Activated naive CD4-positive, alpha-beta T cell treated with anti-CD3 and anti-CD28 coated beads, Interleukin-2, amount 50 U/mL, for 24 hours (primary cell): ENCODE measurements around the gene KDM5C.
A peak's percentile ranks its signal among the peaks of the same experiment; 100 is the strongest.

Source experiments
- H3K27ac Mint-ChIP-seq: one replicate; pipeline ENCODE4 v1.8.0; 2021; ENCODE audit warnings: mild to moderate bottlenecking, mixed read lengths
- H3K27me3 Mint-ChIP-seq: one replicate; pipeline ENCODE4 v1.8.0; 2021; ENCODE audit warnings: mixed read lengths
- H3K36me3 Mint-ChIP-seq: one replicate; pipeline ENCODE4 v1.8.0; 2021; ENCODE audit warnings: mixed read lengths
- H3K4me1 Mint-ChIP-seq: one replicate; pipeline ENCODE4 v1.8.0; 2021; ENCODE audit warnings: mixed read lengths
- H3K4me3 Mint-ChIP-seq: one replicate; pipeline ENCODE4 v1.8.0; 2021; ENCODE audit warnings: mild to moderate bottlenecking, mixed read lengths
- H3K9me3 Mint-ChIP-seq: one replicate; pipeline ENCODE4 v1.8.0; 2021; ENCODE audit warnings: mixed read lengths

KDM5C gene

DNA sequence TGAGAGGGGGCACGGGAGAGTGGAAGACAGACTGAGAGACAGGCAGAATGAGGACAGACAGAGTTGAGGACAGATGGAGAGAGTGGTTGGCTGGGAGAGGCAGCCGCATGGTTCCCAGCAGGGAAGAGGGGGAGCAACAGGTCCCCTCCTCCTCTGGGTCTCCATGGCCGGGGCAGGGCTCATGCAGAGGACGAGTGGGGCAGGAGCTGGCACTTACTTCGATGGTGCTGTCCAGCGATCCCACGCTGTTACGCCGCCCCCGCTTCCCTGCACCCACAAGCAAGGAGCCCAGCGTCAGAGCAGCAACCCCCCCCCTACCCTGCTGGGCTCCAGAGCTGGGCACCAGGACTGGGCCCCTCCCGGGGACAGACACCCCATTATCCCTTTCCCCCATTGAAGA is 10.6 kb upstream of the KDM5C start:
- no peaks in the 10 kb centered on the region for H3K4me1 Mint-ChIP-seq
- H3K36me3 Mint-ChIP-seq, result no peaks in the 10 kb centered on the region
- peak overlapping the region; percentile 72 for H3K27ac Mint-ChIP-seq
- no peaks in the 10 kb centered on the region for H3K9me3 Mint-ChIP-seq
- no peak overlapping the region for H3K4me3 Mint-ChIP-seq
- no peaks in the 10 kb centered on the region for H3K27me3 Mint-ChIP-seq

DNA sequence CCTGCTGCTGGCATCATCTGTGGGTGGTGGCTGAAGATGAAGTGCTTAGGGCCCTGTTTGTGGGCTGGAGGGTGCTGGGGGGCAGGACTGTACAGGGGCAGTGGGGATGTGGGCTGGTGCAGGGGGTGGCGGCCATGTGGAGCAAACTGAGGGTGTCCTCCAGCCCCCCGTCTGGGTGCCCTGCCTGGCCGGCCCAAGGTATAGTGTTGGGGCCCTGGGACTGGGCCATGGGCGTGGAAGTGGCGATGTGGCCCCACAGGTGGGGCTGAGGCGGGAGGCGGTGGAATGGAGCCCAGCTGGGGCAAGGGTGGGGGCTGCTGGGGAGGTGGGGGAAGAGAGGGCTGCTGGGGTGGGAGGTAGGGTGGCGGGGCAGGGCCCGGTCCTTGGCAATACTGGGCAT is 9.5 kb upstream of the KDM5C start:
- Mint-ChIP-seq H3K9me3 (no peaks in the 10 kb centered on the region), H3K36me3 (no peaks in the 10 kb centered on the region), H3K27ac (no peak overlapping the region), H3K4me3 (no peak overlapping the region), H3K4me1 (no peaks in the 10 kb centered on the region), H3K27me3 (no peaks in the 10 kb centered on the region)

DNA sequence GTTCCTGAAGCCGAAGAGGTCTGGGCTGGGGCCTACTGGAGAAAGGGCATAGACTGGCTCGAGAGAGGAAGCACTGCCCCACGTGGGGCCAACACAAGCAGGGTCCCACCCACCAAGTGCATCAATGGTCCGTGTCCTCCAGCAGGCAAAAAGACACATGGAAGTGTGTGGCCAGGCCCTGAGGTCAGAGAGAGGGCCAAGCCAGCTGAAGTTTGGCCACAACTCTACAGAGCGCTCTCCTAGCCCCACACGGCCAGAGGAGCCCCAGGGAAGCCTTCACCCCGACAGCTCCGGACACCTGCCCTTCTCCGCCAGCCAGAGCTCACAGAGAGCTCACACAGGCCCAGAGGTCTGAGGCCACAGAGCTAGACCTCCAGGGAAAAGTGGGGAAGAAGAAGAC is 8.5 kb upstream of the KDM5C start:
- no peaks in the 10 kb centered on the region for H3K27me3 Mint-ChIP-seq
- H3K27ac Mint-ChIP-seq, result no peak overlapping the region
- H3K4me3 Mint-ChIP-seq, result no peak overlapping the region
- no peaks in the 10 kb centered on the region for H3K9me3 Mint-ChIP-seq
- H3K4me1 Mint-ChIP-seq, result no peaks in the 10 kb centered on the region
- H3K36me3 Mint-ChIP-seq, result no peaks in the 10 kb centered on the region

DNA sequence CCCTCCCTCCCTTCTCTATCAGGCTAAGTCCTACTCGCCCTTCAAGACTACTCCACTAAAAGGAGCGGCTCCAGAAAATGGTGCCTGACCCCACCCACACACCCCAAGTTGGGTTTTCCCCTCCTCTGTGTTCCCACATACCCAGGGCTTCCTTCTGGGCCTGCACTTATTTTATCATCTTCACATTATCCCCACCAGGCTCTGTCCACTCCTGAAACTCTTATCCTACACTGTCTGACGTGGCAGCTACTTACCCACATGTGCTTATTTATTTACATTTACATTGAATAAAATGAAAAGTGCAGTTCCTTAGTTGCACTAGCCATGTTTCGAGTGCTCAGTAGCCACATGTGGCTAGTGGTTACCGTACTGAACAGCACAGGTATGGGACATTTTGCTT is 5.1 kb upstream of the KDM5C start:
- no peaks in the 10 kb centered on the region for H3K9me3 Mint-ChIP-seq
- H3K36me3 Mint-ChIP-seq, result no peaks in the 10 kb centered on the region
- peaks cover 6% of the 10 kb centered on the region for H3K4me1 Mint-ChIP-seq
- H3K4me3 Mint-ChIP-seq, result no peak overlapping the region
- H3K27me3 Mint-ChIP-seq, result no peaks in the 10 kb centered on the region
- no peak overlapping the region for H3K27ac Mint-ChIP-seq

DNA sequence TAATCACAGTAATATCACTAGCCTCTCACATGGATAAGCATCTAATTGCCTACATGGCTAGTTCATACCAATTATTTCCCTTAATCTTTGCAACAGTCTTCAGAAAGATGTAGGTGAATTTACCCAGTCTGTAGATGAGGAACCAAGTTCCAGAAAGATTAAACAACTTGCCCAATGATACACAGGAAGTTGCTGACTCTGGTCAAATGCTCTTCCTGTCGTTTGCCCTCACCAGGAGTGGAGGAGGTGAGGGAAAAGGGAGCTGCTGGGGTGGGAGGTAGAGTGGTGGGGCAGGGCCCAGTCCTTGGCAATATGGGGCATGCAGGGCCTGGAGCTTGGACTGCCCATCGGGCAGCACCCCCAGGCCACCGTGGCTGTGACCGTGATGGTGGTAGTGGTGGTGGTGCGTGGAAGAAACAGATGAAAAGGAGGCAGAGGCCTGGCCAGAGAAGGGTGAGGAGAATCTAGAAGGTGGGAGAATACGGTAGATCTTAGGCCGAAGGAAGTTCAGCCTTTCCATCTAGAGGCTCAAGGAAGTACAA is 2.3 kb upstream of the KDM5C start:
- H3K4me1 Mint-ChIP-seq, result peaks cover 17% of the 10 kb centered on the region
- no peak overlapping the region for H3K4me3 Mint-ChIP-seq
- H3K36me3 Mint-ChIP-seq, result peaks cover 4% of the 10 kb centered on the region
- H3K27me3 Mint-ChIP-seq, result no peaks in the 10 kb centered on the region
- no peaks in the 10 kb centered on the region for H3K9me3 Mint-ChIP-seq
- no peak overlapping the region for H3K27ac Mint-ChIP-seq

DNA sequence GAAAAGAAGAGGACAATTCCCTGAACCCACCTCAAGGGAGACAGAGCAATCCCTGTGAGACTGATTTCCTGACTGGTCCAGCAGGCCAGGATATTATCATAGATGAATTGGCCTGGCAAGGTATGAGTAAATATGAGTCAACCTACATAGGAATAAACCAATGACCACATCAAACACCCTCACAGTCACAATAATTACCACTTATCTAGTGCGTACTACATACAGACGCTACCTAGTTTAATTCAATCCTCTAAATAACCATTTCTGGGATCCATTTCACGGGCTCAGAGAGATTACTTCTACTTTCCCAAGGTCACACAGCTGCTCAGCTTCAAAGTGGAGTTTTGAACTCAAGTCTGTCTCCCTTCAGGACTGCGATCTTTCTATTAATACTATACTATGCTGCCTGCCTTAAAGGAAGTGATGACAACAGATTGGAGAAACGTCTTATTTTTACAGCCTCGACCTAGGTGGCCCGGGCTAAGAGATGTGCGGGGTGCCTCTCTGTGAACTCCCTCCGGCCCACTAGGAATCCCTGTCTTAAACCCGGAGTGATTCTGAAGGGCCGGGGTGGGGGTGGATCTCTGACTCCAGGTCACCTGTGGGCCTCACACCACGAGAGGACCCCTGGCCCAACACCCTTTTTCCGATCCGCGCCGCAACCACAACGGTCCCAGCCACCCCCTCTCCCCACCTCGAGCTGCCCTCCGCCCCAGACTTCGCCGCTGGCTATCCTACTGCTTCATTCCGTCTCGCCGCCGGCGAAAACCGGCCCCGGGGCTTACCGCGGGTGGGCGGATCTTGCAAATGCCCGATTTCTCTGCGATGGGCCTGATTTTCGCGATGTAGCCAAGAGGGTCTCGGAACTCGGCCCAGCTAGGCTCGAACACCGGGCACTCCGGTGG is 800 bp downstream of the KDM5C start:
- peaks cover 4% of the 10 kb centered on the region for H3K36me3 Mint-ChIP-seq
- H3K4me1 Mint-ChIP-seq, result peaks cover 28% of the 10 kb centered on the region
- peak overlapping the region; percentile 97 for H3K4me3 Mint-ChIP-seq
- peak overlapping the region; percentile 100 for H3K27ac Mint-ChIP-seq
- no peaks in the 10 kb centered on the region for H3K27me3 Mint-ChIP-seq
- H3K9me3 Mint-ChIP-seq, result no peaks in the 10 kb centered on the region

DNA sequence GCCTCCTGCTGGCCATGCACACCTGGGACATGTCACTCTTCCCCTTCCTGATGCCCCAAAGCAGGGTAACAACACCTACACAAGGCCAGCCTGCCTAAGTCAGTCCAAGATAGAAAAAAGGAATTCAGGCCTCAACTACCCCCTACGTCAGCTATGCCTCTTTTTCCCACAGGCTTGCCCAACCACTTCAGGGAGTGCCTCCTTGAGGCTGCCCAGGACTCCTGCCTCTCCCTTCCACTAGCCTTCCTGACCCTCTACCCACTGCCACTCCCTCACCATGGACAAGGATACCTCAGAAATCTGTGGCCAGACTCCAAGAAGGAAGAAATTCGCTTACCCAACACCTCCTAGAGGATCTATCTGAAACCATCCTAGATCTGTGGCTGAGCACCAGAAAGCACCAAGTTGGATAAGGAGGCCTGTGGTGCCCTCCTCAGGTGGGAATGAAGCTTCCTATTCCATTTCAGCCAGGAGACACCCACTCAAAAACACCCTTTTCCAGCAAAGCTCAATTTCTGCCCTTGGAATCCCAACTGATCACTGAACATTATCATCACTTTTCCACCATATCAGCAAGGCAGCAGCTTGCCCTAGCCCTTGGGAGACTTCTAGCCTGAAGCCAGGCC is 1.8 kb downstream of the KDM5C start:
- H3K4me3 Mint-ChIP-seq, result peak overlapping the region; percentile 97
- H3K36me3 Mint-ChIP-seq, result peaks cover 4% of the 10 kb centered on the region
- peaks cover 28% of the 10 kb centered on the region for H3K4me1 Mint-ChIP-seq
- peak overlapping the region; percentile 68 for H3K27ac Mint-ChIP-seq
- H3K27me3 Mint-ChIP-seq, result no peaks in the 10 kb centered on the region
- no peaks in the 10 kb centered on the region for H3K9me3 Mint-ChIP-seq

DNA sequence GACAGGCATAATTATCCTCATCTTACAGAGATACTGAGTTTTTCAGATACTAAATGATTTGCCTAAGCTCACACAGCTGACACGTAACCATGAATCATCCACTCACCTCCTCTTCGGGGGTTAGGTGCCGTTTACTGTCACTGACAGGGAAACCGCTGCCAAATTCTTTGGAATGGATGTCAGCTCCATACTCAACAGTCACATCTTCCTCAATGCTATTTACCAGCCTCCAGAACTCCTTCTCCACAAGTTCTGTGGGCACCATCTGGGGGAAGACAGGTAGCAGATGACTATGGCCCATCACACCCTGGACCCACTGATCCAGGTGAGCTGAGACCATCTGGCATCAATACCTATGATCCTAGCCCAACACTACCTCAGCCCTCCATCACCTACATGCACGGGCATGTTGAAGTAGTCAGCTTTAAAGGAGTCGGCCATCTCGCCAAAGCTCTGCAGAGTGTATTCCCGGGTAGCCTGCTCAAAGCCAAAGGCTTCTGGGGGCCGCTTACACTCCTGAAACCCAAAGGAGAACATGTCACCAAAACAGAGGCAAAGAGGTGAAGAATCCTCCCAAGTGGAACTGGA is 13.5 kb downstream of the KDM5C start:
- H3K27ac Mint-ChIP-seq, result no peak overlapping the region
- no peaks in the 10 kb centered on the region for H3K9me3 Mint-ChIP-seq
- H3K27me3 Mint-ChIP-seq, result no peaks in the 10 kb centered on the region
- no peak overlapping the region for H3K4me3 Mint-ChIP-seq
- H3K4me1 Mint-ChIP-seq, result no peaks in the 10 kb centered on the region
- H3K36me3 Mint-ChIP-seq, result peaks cover 8% of the 10 kb centered on the region

DNA sequence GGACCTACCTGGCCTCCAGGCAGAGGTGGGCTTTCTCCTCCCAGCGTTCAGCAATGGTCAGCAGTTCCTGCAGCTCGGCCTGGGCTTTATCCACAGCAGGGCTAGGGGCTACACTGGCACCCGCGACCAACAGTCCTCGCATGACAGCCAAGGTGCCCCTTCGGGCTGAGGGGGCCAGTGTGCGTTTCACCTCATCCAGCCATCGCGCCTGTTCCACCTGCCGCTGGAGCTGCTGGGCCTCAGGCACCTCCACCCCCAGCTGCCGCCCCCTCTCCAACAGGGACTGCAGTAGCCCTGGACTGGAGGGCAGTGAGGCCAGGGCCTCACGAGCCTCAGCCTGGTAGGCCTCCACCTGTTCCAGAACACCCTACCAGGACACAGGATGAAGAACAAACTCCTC is 28.3 kb downstream of the KDM5C start:
- Mint-ChIP-seq H3K27ac (no peak overlapping the region), H3K36me3 (peaks cover 3% of the 10 kb centered on the region), H3K4me1 (no peaks in the 10 kb centered on the region), H3K27me3 (no peaks in the 10 kb centered on the region), H3K4me3 (no peak overlapping the region), H3K9me3 (no peaks in the 10 kb centered on the region)

DNA sequence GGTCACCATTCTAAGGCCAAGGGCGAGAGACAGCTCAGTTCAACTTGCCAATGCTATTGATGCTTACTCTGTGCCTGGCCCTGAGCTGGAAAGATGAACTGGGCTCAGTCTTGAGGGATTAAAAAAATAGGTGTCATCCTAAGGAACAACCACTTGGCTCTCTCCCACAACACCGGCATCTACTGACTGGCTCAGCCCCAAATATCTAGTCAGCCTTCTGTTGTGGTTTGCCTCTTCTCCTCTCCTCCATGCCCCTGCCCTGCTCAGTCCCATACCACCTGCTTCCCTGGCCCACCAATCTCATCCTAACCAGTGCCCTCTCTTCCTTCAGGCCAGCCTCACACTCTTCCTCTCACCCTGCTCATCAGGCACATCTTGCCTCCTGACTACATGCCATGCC is 29.6 kb downstream of the KDM5C start:
- no peaks in the 10 kb centered on the region for H3K4me1 Mint-ChIP-seq
- H3K9me3 Mint-ChIP-seq, result no peaks in the 10 kb centered on the region
- H3K27ac Mint-ChIP-seq, result peak overlapping the region; percentile 41
- H3K27me3 Mint-ChIP-seq, result no peaks in the 10 kb centered on the region
- peaks cover 3% of the 10 kb centered on the region for H3K36me3 Mint-ChIP-seq
- H3K4me3 Mint-ChIP-seq, result no peak overlapping the region

DNA sequence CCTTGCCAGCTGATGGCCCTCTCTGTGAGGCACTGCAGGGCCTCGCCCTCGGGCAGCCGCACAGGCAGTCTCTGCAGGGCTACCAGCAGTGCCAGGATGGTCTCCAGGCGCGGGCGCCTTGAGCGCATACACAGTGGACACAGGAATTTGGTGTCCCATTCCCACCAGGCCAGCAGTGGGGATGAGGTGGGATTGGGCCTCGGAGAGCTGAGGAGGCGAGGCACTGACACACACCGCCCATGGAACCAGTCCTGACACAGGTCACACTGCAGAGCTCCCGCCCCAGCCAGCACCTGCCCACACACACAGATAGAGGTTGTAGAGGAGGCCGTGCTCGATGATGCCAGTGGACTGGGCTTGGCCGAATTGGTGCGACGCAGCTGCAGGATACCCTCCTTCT is 30.7 kb downstream of the KDM5C start:
- H3K9me3 Mint-ChIP-seq, result no peaks in the 10 kb centered on the region
- H3K4me1 Mint-ChIP-seq, result no peaks in the 10 kb centered on the region
- H3K4me3 Mint-ChIP-seq, result no peak overlapping the region
- H3K27me3 Mint-ChIP-seq, result no peaks in the 10 kb centered on the region
- peaks cover 3% of the 10 kb centered on the region for H3K36me3 Mint-ChIP-seq
- no peak overlapping the region for H3K27ac Mint-ChIP-seq

DNA sequence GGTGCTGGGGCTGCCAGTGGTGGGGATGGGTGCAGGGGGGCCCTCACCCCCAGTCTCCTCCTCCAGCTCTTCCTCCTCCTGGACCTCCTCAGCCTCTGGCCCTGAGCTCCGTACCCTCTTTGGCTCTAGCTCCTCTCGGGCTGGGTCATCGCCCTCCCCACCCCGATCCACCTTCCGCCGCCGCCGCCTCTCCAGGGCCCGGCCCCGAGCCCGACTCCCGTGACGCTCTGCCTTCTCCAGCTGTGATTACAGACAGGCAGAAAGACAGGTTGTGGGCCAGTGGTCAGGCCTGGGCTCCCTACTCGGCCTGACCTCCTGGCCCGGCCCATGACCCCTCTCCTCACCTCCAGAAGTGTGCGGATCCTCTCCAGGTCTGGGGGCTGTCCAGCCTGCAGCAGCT is 31.9 kb downstream of the KDM5C start:
- no peaks in the 10 kb centered on the region for H3K9me3 Mint-ChIP-seq
- peaks cover 1% of the 10 kb centered on the region for H3K36me3 Mint-ChIP-seq
- peaks cover 6% of the 10 kb centered on the region for H3K4me1 Mint-ChIP-seq
- H3K4me3 Mint-ChIP-seq, result no peak overlapping the region
- no peak overlapping the region for H3K27ac Mint-ChIP-seq
- no peaks in the 10 kb centered on the region for H3K27me3 Mint-ChIP-seq

DNA sequence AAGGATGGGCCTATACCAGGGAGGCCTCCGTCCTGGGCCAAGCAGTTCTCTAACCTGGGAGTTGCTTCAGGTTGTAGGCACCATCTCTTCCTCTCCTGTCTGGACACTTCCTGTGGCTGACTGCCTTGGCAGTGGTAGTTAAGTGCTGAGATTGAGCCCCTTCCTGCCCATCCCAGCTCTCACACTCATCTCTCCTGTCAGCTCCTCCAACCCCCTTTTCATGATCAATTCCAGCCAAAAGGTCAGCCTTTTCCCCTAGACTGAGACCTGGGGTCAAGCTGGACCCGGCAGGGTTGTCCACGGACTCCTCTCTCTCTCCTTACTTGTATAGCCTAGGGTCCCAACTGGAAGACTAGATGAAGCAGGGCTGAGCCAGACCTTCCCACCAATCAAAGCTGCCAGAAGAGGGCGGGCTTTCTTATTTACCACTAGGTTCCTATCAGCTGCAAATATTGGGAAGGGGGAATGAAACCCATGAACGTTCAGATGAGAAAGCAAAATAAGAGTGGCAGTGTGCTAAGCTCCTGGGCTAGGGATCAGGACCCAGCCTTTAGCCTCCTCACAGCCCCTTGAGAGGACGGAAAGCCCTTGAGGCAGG is 34.5 kb downstream of the KDM5C start:
- Mint-ChIP-seq H3K4me3 (no peak overlapping the region), H3K27me3 (no peaks in the 10 kb centered on the region), H3K27ac (no peak overlapping the region), H3K9me3 (no peaks in the 10 kb centered on the region), H3K36me3 (no peaks in the 10 kb centered on the region), H3K4me1 (peaks cover 18% of the 10 kb centered on the region)

DNA sequence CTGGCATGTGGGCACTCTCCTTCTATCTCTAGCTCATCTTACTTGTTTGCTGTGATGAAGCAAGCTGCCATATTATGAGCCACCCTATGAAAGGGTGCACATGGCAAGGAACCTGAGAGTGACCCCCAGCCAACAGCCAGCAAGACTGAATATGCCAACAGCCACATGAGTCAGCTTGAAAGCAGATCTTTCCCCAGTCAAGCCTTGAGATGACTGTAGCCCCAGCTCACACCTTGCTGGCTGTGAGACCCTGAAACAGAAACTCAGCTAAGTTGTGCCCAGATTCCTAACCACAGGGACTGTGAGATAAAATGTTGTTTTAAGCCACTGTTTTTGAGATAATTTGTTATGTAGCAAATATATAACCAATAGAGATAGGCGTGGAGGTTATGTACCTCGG is 36.2 kb downstream of the KDM5C start:
- Mint-ChIP-seq H3K36me3 (no peaks in the 10 kb centered on the region), H3K27ac (peak overlapping the region; percentile 41), H3K27me3 (no peaks in the 10 kb centered on the region), H3K4me3 (no peak overlapping the region), H3K9me3 (no peaks in the 10 kb centered on the region), H3K4me1 (peaks cover 18% of the 10 kb centered on the region)

DNA sequence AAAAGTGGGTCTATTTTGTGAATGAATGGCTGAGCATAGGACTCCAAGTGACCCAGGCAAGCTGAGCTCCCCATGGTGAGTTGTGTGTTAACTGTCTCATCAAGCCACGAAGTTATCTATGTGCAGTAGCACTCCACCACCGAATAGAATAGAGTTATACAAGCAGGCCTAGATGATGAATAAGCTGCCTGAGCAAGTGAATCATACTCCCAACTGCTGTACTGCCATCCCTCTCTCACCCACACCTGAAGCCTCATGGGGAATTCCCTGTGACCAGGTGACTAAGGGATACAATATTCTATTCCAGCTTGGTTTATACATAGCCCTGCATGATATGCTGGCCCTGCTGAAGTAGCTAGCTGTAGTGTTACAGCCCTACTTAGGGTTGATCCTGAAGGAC is 38.7 kb downstream of the KDM5C start:
- Mint-ChIP-seq H3K27me3 (no peaks in the 10 kb centered on the region), H3K4me3 (peak overlapping the region; percentile 11), H3K9me3 (no peaks in the 10 kb centered on the region), H3K27ac (peak overlapping the region; percentile 17), H3K36me3 (no peaks in the 10 kb centered on the region), H3K4me1 (peaks cover 18% of the 10 kb centered on the region)

DNA sequence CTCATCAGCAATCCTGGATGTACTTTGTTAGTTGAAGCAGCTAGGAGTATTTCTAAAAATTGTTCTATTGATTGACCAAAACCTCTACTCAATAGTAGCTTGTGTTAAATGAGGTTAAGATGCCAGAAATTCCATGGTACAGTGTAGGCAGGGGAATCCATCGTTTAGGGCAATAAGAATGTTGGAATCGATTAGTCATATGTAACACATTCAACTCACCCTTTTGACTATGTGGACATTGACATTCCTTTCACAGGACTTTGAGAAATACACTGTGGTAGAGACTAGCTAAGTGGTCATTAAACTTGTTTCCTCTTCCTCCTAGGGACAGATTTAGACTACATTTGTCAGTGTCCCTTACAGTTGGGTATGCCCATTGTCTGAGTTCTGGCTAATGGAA is 40.2 kb downstream of the KDM5C start:
- Mint-ChIP-seq H3K4me3 (no peak overlapping the region), H3K27ac (no peak overlapping the region), H3K27me3 (no peaks in the 10 kb centered on the region), H3K9me3 (no peaks in the 10 kb centered on the region), H3K36me3 (no peaks in the 10 kb centered on the region), H3K4me1 (peaks cover 18% of the 10 kb centered on the region)
